Urothelium cell line (cell line): ENCODE data around the gene TSC2.
"Not testable (repeated sequence)": the region's sequence is repeated elsewhere in the genome, so short reads cannot be mapped to it uniquely, and the experiment has no call there.

Experiments
- DNase-seq: peaks from one replicate; pipeline ENCODE4 v3.0.0; 2011; ENCODE audit warnings: low spot score, mixed read lengths
- FAIRE-seq: peaks from 2 replicates; lab custom pipeline; 2011; peaks lifted over from hg19 to GRCh38; lab: Jason Lieb, UNC

TSC2 gene

DNA sequence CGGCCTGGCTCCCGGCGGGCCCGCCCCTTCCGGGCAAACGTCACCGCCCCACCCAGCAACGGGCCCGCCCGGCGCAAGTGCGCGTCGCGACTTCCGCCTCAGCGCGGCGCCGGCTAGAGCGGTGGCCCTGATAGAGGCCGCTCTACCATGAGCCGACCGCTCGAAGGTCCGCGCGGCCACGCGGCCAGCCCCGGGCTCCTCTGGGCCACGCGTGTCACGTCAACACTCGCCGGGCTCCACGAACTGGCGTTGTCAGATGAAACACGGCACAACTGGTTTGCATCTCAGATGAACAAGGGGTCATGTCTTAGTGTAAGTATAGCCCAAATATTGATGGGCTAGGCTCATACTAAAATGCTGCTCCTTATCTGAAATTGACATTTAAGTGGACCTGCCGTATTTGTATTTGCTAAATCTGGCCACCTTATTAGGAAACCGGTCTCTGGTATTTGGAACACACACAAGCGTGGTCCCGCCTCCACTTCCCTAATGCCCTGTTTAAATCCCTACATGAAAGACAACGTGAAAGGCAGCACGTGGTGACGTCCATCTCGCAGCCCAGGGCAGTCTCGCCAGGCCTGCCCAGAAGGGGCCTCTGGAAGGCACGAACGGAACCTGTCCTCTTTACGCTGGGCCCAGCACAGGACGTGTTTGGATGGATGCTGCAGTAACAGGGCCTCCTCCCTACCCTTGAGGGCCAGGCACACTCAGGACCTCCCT lies 37.8 kb upstream of the TSC2 start, which contains the start of gene ZNF598:
TSS of gene ZNF598 (minus strand) at position 31 of the 720 bp plus-strand sequence.
- peak; percentile 96 for DNase-seq
- peak; percentile 96 for FAIRE-seq

DNA sequence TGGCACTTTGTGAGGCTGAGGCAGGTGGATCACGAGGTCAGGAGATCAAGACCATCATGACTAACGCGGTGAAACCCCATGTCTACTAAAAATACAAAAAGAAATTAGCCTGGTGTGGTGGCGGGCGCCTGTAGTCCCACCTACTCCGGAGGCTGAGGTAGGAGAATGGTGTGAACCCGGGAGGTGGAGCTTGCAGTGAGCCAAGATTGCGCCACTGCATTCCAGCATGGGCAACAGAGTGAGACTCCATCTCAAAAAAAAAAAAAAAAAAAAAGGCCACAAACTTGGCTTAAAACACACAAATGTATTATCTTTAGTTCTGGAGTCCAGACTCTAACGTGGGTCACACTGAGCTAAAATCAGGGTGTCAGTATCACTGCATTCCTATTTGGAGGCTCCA lies 36.1 kb upstream of the TSC2 start:
- FAIRE-seq, result not testable (repeated sequence)

DNA sequence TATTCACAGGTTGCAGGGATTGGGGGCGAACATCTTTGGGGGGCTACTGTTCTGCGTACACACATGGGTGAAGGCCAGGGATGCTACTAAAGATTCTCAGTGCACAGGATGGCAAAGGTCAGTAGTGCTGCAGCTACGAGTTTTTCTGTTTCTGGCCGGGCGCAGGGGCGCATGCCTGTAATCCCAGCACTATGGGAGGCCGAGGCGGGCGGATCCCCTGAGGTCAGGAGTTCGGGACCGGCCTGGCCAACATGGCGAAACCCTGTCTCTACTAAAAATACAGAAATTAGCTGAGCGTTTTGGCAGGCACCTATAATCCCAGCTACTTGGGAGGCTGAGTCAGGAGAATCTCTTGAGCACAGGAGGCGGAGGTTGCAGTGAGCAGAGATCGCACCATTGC lies 34.3 kb upstream of the TSC2 start:
- DNase-seq (no peak), FAIRE-seq (no peak)

More for the DNA sequence above, 36.1 kb upstream of the TSC2 start:
- DNase-seq, result not testable (repeated sequence)

DNA sequence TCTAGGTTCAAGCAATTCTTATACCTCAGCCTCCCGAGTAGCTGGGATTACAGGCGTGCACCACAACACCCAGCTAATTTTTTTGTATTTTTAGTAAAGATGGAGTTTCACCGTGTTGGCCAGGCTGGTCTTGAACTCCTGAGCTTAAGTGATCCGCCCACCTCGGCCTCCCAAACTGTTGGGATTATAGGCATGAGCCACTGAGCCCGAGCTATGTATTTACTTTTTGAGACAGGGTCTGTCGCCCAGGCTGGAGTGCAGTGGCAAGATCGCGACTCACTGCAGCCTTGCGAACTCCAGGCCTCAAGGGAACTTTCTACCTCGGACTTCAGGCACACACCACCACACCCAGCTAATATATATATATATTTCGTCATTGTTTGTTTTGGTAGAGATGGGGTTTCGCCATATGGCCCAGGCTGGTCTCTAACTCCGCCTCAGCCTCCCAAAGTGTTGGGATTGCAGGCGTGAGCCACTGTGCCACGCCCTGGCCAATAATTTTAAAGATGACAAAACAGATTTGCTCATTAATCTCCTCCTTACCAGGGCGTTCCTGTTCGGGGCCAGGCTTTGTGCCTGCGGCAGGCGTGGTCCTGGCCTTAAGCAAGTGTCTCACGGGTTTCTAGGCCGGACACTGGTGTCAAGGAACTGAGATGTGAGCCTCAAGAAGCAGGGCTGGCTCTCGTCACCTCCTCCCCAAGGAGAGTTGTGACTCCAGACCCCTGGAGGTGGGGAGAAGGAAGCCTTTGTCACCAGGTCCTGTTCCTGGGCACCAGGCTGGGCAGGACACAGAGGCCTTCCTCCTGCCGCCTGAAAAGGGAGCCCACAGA lies 32.5 kb upstream of the TSC2 start:
- no peak for DNase-seq
- no peak for FAIRE-seq

DNA sequence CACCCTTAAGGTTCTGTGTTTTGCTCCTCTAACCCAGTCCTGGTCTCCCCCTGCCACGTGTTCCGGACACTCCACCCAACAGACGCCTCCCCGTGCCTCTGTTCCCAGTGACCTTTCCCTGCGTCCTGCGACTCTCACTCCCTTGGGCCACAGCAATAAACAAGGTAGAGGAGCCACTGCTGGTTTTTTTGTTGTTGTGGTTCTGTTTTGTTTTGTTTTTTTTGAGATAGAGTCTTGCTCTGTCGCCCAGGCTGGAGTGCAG lies 31.9 kb upstream of the TSC2 start:
- no peak for FAIRE-seq
- no peak for DNase-seq

DNA sequence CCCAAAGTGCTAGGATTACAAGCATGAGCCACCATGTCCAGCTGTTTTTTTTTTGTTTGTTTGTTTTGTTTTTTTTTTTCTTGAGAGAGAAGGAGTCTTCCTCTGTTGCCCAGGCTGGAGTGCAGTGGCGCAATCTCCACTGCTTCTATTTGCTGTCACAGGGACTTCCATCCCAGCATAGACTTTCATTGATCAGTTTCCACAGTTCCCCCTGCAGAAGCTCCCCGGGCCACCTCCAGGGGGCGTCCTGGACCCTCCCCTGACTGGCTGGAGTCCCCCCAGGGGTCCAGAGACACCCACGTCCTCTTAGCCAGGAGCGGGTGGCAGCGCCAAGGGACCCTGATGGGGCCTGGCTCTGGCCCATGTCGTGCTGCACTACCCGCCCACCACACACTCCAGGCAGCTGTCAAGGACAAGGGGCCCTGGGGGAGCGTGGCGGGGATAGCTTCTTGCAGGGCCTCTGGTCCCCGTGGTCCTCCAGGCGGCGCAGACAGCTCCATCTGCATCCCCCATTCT lies 31.3 kb upstream of the TSC2 start:
- FAIRE-seq (no peak), DNase-seq (no peak)

DNA sequence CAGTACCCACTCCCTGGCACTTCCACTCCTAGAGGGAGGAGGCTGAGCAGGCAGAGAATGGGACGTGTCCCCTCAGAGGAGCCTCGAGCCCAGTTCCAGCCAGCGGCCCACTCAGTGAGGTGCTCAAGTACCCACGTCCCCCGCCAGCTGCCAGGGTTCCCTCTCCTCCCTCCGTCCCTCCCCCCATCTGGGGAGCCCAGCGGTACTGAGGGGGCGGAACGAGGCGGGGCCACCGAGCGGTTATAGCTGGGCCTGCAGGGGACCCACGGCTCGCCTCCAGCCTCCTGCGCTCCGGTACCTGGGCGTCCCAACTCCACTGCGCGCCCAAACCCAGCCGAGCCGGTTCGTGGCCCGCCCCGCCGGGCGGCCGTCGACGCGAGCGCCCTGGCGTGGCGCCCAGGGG lies 28.3 kb upstream of the TSC2 start, which contains the start of gene NPW:
TSS of gene NPW (plus strand) at position 268 of the 403 bp plus-strand sequence.
- no peak for DNase-seq

DNA sequence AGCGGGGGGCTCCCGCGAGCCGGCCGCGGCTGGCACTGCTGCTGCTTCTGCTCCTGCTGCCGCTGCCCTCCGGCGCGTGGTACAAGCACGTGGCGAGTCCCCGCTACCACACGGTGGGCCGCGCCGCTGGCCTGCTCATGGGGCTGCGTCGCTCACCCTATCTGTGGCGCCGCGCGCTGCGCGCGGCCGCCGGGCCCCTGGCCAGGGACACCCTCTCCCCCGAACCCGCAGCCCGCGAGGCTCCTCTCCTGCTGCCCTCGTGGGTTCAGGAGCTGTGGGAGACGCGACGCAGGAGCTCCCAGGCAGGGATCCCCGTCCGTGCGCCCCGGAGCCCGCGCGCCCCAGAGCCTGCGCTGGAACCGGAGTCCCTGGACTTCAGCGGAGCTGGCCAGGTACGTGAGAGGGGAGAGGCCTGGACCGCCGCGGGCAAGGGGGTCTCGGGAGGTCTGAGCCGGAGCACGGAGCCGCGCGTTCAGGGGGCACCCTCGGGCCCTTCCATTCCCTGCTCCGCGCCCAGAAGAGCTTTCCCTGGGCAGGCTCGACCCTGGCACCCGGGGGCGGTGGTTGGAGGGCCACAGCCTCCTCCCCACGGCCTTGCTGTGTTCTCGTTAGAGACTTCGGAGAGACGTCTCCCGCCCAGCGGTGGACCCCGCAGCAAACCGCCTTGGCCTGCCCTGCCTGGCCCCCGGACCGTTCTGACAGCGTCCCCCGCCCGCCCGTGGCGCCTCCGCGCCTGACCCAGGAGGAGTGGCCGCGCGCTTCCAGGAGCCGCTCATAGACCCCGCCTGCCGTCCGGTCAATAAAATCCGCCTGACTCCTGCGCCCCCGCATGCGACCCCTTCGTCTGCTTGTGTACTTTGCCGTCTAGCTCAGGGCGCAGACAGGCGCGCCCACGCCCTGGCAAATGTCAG lies 27.6 kb upstream of the TSC2 start:
- DNase-seq (no peak), FAIRE-seq (no peak)

More for the DNA sequence above, 28.3 kb upstream of the TSC2 start, which contains the start of gene NPW:
- no peak for FAIRE-seq

DNA sequence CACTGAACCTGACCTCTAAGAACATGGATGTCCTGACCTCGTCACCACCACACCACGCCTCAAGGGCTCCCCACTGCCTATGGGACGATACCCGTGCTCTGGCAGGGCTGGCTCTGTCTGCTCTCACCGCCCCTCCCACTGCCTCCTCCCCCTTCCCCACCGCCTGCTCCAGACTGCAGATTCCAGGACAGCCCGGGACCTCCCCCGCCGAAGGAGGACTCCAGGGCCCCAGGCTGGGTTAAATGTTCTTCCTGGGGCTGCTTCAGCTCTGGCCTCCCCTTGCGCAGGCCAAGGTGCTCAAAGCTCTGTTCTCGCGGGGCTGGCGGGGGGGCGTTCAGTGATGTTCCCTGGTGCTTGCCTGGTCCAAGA lies 25.1 kb upstream of the TSC2 start:
- DNase-seq (peak; percentile 79), FAIRE-seq (peak; percentile 75)

DNA sequence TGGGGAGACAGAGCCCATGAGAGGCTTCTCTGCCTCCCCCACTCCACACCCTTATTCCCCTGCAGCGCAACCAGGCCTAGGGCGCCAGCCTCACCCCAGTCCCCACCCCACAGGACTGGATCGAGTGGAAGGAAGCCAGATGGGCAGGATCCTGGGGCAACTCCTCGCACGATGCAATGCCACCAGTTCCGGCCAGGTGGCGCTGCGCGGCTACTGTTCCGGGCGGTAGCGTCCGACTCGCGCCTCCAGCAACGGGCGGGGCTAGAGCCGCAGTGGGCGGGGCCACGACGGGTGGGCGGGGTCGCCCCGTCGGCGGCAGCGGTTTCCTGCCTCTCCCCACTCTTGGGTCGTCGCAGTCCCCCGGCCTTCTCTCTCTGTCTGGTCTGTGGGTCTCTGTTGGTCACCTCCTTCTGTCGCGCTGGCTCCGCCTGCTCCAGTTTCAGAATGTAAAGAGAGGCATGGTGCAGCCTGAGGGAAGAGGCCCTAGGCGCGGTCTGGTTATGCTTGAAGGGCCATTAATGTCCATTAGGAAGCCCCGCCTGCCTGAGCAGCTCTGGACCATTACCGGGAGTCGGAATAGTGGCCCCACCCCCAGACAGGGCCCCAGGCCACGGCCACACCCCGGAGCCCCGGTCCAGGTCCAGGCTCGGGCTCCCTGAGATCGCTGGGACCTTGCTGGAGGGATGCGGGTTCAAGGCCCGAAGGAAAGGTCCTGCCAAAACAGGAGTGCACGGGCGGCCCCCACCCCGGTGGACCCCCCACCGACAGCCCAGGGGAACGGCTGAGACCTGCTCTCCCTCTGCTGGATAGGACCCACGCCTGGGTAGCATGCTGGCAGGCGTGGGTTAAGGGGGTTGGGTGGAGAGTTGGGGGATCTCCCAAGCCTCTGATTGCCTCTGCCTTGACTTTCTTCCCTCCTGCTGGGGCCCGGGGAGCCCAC lies 24.4 kb upstream of the TSC2 start:
- DNase-seq (peak; percentile 97), FAIRE-seq (peak; percentile 44)

DNA sequence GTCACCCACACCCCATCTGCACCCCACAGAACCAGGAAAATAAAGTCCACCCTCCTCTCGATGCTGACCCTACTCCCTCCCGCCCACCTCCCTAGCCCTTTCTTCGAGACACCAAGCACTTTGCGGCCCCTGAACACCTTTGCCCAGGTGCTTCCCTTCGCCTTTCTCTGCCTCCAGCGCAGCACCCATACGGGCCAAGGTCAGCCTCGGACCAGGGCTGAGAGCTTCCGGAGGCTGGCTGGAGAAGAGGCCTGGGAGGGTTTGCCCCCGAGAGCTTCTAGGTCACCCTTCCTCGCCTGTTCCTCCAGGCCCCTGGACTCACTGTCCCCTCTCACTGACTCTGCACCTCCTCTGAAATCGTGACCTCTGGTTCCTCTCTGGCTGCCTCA lies 23.8 kb upstream of the TSC2 start:
- no peak for DNase-seq

DNA sequence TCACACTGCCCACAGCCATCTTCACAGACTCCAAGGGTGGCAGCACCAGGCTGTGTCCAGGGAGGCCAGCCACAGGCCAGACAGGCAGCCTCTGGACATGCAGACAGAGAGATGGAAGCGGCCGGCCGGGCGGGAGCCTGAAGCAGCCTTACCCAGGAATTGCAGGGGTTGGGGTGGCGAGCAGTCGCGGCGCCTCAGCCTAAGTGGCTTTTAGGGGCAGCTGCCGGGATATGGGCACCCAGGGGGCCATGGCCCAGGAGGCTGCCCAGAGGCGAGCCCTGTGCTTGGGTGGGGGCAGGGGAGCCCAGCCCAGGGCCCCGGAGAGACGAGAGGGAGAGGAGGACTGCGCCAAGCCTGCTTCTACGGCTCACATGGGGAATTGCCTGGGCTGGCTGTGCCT lies 22.5 kb upstream of the TSC2 start:
- DNase-seq (no peak), FAIRE-seq (no peak)

More for the DNA sequence above, 23.8 kb upstream of the TSC2 start:
- no peak for FAIRE-seq

DNA sequence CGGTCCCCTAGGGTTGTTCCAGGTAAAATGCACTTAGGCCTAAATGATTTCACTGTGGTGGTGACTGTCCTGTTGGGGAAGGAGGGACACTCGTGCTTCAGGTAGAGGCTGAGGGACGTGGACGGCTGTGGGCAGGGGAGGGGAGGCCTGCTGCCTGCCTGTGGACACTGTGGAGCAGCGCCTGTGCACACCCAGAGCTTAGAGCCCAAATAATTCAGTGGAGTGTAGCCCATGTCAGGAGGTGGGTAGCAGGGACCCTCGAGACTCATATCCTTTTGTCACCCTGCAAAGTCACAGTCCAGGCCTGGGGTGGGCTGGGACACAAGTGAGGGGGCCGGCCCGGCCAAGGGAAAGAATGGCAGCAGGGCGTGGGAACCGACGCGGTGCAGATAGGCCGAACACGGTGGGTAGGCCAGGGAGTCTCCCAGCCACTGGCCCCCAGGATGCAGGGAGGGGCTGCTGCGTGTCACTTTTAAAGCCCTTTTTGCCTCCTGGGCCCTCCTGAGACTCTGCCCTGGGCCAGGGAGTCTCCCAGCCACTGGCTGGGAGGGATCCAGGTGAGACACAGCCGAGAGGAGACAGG lies 21.8 kb upstream of the TSC2 start:
- no peak for FAIRE-seq
- DNase-seq, result no peak

DNA sequence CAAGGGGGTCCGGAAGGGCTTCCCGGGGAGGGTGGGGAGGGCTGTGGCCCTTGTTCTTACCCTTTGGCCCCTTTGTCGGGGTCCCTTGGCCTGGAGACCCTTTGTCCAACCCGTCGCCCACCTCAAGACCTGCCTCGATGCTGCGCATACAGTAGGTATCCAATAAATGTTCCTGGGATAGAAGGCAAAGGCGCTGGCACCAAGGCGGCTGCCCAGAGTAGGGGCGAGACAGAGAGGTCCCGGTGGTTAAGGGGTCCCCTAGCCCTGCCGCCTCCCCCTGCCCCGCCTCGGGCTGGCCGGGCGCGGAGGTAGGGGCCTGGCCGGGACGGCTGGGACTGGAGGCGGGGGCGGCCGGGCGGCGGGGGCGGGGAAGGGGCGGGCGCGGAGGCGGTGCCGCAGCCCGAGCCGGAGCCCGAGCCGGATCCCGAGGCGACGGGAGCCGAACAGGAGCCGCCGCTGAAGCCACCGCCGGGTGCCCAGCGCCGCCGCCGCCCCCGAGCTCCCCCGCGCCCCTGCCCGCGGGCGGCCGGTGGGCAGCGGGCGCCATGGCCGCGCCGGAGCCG lies 21.2 kb upstream of the TSC2 start, which contains the start of gene NHERF2:
TSS of gene NHERF2 (plus strand) at position 442 of the 563 bp plus-strand sequence. CDS start at position 546, 104 bp downstream.
- FAIRE-seq (no peak), DNase-seq (peak; percentile 81)

DNA sequence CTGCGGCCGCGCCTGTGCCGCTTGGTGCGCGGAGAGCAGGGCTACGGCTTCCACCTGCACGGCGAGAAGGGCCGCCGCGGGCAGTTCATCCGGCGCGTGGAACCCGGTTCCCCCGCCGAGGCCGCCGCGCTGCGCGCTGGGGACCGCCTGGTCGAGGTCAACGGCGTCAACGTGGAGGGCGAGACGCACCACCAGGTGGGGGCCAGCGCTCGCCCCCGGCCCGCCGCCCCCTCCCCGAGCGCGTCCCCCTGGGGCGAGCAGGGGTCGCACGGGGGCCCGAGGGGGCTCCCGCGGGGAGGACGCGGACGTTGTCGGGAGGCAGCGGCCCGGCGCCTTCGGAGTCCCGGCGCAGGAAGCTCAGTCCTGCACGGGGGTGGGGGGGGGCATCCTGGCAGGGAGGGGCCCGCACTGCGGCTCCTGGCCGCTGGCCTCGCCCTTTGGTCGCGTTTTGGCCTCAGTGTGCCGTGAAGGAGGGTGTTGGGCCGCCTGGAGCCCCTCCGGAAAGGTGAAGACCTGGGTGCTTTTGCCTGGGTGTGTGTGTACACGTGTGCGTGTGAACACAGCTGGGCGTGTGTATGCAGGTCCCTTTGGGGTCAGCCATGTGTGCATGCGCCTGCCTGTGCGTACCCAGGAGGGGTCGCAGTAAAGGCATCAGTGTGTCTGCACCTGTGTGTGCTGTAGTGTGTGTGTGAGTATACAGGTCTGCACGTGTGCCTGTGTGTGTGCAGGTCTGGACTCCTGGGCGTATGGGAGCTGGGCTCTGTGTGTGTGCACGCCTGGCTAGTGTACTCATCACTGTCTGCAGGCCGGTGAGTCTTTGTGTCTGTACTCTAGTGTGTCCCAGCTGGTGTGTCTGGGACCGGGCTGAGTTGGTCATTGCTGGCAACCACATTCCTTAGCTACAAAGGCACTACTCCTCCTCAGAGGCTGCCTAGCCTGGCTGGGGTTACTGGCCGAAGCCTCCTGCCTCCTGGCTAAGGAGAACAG lies 20.5 kb upstream of the TSC2 start:
- FAIRE-seq, result no peak
- DNase-seq, result peak; percentile 49

DNA sequence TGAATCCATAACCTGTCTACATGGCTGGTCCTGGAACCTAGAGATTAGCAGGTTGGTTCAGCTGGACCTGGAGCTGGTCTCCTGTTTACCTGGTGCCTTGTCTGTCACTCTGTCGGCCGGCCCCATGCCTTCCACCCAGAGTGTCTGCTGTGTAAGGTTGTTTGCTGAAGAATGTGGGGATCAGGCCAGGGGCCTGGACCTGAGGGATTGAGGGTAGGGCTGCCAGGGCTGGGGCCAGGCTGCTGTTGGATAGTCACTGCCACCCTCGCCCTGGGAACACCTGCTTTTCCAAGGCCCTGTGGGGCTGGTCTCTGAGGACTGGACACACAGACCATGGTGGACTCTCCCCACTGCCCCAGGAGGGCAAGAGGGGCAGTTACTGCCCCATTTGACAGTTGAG lies 19.6 kb upstream of the TSC2 start:
- DNase-seq (no peak), FAIRE-seq (no peak)

DNA sequence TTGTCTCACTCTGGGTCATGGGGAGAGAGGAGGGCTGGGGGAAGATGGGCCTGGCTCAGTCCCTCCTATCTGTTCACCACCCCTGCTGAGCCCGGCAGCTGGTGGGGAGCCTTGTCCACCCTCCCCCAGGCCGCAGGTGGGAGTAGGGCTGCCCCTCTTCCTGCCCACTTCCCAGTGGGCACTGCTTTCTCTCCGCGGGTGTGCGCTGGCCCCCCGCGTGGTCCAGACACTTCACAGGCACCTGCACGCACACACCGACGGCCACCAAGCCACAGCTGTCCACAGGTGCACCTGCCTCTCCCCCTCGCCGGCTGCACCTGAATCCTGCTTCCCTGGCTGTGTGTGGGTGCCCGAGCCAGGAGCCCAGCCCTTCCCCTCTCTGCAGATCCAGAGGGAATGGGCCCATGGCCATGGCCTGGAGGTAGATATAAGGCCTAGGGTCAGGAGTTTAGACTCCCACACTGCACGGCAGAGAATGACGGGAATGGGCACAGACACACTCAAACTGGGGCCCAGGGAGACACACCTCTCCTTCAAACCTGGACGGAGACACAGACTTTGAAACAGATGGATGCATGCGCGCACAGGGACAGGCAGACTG lies 19.1 kb upstream of the TSC2 start:
- no peak for FAIRE-seq
- no peak for DNase-seq
